OCI-M2 (cell line): ENCODE measurements around the gene VWC2L.

ENCODE experiments used
- DNase-seq: peaks from one replicate; lab custom pipeline; 2025; ENCODE audit not compliant: unreplicated experiment; lab: John Stamatoyannopoulos, UW

VWC2L gene

GRCh38 chr2:214410918-214411554, at the start of gene VWC2L:
Gene VWC2L (plus strand): TSS chr2:214411054. CDS start chr2:214414194, 3,140 bp downstream.
- DNase-seq = peak; percentile 54

- no peak for DNase-seq
These were observed 49.7 kb upstream of the VWC2L start for GRCh38 chr2:214361116-214361515.

GRCh38 chr2:214365549-214365948, 45.3 kb upstream of the VWC2L start:
- no peak for DNase-seq

- no peak for DNase-seq
These were observed 43.7 kb upstream of the VWC2L start for GRCh38 chr2:214367171-214367570.

GRCh38 chr2:214376618-214377285, 34.1 kb upstream of the VWC2L start:
- DNase-seq = no peak

- no peak for DNase-seq
These were observed 33.6 kb upstream of the VWC2L start for GRCh38 chr2:214377286-214377624.

GRCh38 chr2:214378455-214379103, 32.3 kb upstream of the VWC2L start:
- no peak for DNase-seq

GRCh38 chr2:214379227-214379626, 31.6 kb upstream of the VWC2L start:
- no peak for DNase-seq

GRCh38 chr2:214380681-214381080, 30.2 kb upstream of the VWC2L start:
- no peak for DNase-seq

GRCh38 chr2:214382229-214382628, 28.6 kb upstream of the VWC2L start:
- DNase-seq = no peak

GRCh38 chr2:214386720-214387119, 24.1 kb upstream of the VWC2L start:
- DNase-seq = no peak

- no peak for DNase-seq
These were observed 21.5 kb upstream of the VWC2L start for GRCh38 chr2:214389334-214389733.

GRCh38 chr2:214393796-214394195, 17.1 kb upstream of the VWC2L start:
- DNase-seq = no peak

- DNase-seq = no peak
These were observed 15.8 kb upstream of the VWC2L start for GRCh38 chr2:214395040-214395439.

- no peak for DNase-seq
These were observed 9.3 kb upstream of the VWC2L start for GRCh38 chr2:214401580-214401979.

- DNase-seq = no peak
These were observed 602 bp upstream of the VWC2L start for GRCh38 chr2:214410128-214410775.

- DNase-seq = no peak
These were observed 1.8 kb downstream of the VWC2L start for GRCh38 chr2:214412679-214413078.

GRCh38 chr2:214436470-214436869, 25.6 kb downstream of the VWC2L start:
- no peak for DNase-seq

GRCh38 chr2:214450118-214450894, 39.5 kb downstream of the VWC2L start:
- DNase-seq = no peak

- no peak for DNase-seq
These were observed 40.8 kb downstream of the VWC2L start for GRCh38 chr2:214451516-214452275.
